HG03064 (cell line): ENCODE data around the gene LGR4.
A peak's percentile ranks its signal among the peaks of the same experiment; 100 is the strongest.

Experiments used
- ATAC-seq: cut with Tn5 transposase; IDR thresholded peaks from one replicate; pipeline ENCODE4 v1.9.1; 2021; ENCODE audit warnings: low read depth; ENCODE audit not compliant: unreplicated experiment

The LGR4 gene

GRCh38 chr11:27386181-27386845 lies 86.3 kb downstream of the LGR4 start:
- ATAC-seq: no peak

GRCh38 chr11:27385245-27385644 lies 87.3 kb downstream of the LGR4 start:
- ATAC-seq: no peak

- no peak for ATAC-seq
These were observed 88.4 kb downstream of the LGR4 start for GRCh38 chr11:27384227-27384626.

- ATAC-seq: no peak
These were observed 88.9 kb downstream of the LGR4 start for GRCh38 chr11:27383645-27384044.

GRCh38 chr11:27381238-27381666 lies 91.3 kb downstream of the LGR4 start:
- ATAC-seq: no peak

- ATAC-seq: no peak
These were observed 91.8 kb downstream of the LGR4 start for GRCh38 chr11:27380771-27381170.

GRCh38 chr11:27379449-27379848 lies 93.1 kb downstream of the LGR4 start:
- ATAC-seq: no peak

GRCh38 chr11:27375370-27375769 lies 97.2 kb downstream of the LGR4 start:
- ATAC-seq: no peak

GRCh38 chr11:27373856-27374602 lies 98.6 kb downstream of the LGR4 start:
- ATAC-seq: no peak

- ATAC-seq: no peak
These were observed 99.2 kb downstream of the LGR4 start for GRCh38 chr11:27373392-27373791.

GRCh38 chr11:27372164-27372563 lies 100.4 kb downstream of the LGR4 start:
- no peak for ATAC-seq

- no peak for ATAC-seq
These were observed 101.1 kb downstream of the LGR4 start for GRCh38 chr11:27371489-27371888.

GRCh38 chr11:27370374-27370773 lies 102.2 kb downstream of the LGR4 start:
- ATAC-seq: no peak

GRCh38 chr11:27367881-27368280 lies 104.7 kb downstream of the LGR4 start:
- no peak for ATAC-seq

GRCh38 chr11:27363576-27364117 lies 108.9 kb downstream of the LGR4 start:
- ATAC-seq: no peak

GRCh38 chr11:27362749-27363575 lies 109.6 kb downstream of the LGR4 start, which contains the start of gene CCDC34:
CCDC34 (minus strand) TSS chr11:27363215; CDS start chr11:27363194, 21 bp downstream.
- ATAC-seq: peak; percentile 99

GRCh38 chr11:27361649-27362431 lies 110.8 kb downstream of the LGR4 start:
- no peak for ATAC-seq

- no peak for ATAC-seq
These were observed 114.3 kb downstream of the LGR4 start for GRCh38 chr11:27358296-27358695.

GRCh38 chr11:27357250-27357649 lies 115.3 kb downstream of the LGR4 start:
- no peak for ATAC-seq

- no peak for ATAC-seq
These were observed 115.9 kb downstream of the LGR4 start for GRCh38 chr11:27356624-27357222.
